HG02798 (cell line): ENCODE measurements around the gene ZNF627.
"Not testable (repeated sequence)": the region's sequence is repeated elsewhere in the genome, so short reads cannot be mapped to it uniquely, and the experiment has no call there.

Source experiments
- ATAC-seq: cut with Tn5 transposase; IDR thresholded peaks from one replicate; pipeline ENCODE4 v1.9.1; 2021; ENCODE audit warnings: mild to moderate bottlenecking; ENCODE audit not compliant: unreplicated experiment, poor library complexity

The ZNF627 gene

GRCh38 chr19:11597202-11598102, at the start of gene ZNF627:
Gene ZNF627, plus strand, starts transcription at chr19:11597483. Its CDS starts 145 bp downstream, at chr19:11597628.
- peak; percentile 99 for ATAC-seq

GRCh38 chr19:11547929-11548700, 49.2 kb upstream of the ZNF627 start:
- ATAC-seq = no peak

GRCh38 chr19:11549386-11549953, 47.8 kb upstream of the ZNF627 start:
- no peak for ATAC-seq

GRCh38 chr19:11550265-11550664, 47.0 kb upstream of the ZNF627 start:
- ATAC-seq = no peak

- no peak for ATAC-seq
Measured at GRCh38 chr19:11551603-11552235, 45.6 kb upstream of the ZNF627 start.

GRCh38 chr19:11552666-11553372, 44.5 kb upstream of the ZNF627 start:
- ATAC-seq = no peak

- no peak for ATAC-seq
Measured at GRCh38 chr19:11554160-11554559, 43.1 kb upstream of the ZNF627 start.

GRCh38 chr19:11555246-11555645, 42.0 kb upstream of the ZNF627 start:
- ATAC-seq = no peak

- ATAC-seq = no peak
Measured at GRCh38 chr19:11556634-11557420, 40.5 kb upstream of the ZNF627 start.

GRCh38 chr19:11558881-11559828, 38.1 kb upstream of the ZNF627 start, which contains the start of gene ELOF1:
Gene ELOF1, minus strand, starts transcription at chr19:11559230. Its CDS starts 4,883 bp downstream, at chr19:11554347.
- peak; percentile 90 for ATAC-seq

GRCh38 chr19:11560404-11561051, 36.8 kb upstream of the ZNF627 start:
- ATAC-seq = peak; percentile 32

GRCh38 chr19:11563532-11563931, 33.8 kb upstream of the ZNF627 start:
- ATAC-seq = no peak

GRCh38 chr19:11564082-11564807, 33.0 kb upstream of the ZNF627 start:
- ATAC-seq = not testable (repeated sequence)

GRCh38 chr19:11565649-11565980, 31.7 kb upstream of the ZNF627 start:
- not testable (repeated sequence) for ATAC-seq

GRCh38 chr19:11566164-11566563, 31.1 kb upstream of the ZNF627 start:
- ATAC-seq = no peak

GRCh38 chr19:11570039-11570462, 27.2 kb upstream of the ZNF627 start:
- ATAC-seq = no peak

- not testable (repeated sequence) for ATAC-seq
Measured at GRCh38 chr19:11573354-11573753, 23.9 kb upstream of the ZNF627 start.
